GM18861 (cell line): ENCODE measurements around the gene RACGAP1.

ENCODE experiments used
- ATAC-seq: cut with Tn5 transposase; IDR thresholded peaks from one replicate; pipeline ENCODE4 v1.9.1; 2021; ENCODE audit not compliant: unreplicated experiment

The RACGAP1 gene

GRCh38 chr12:49945394-49946080, 79.8 kb downstream of the RACGAP1 start:
- ATAC-seq, result peak; percentile 76

- no peak for ATAC-seq
Observed at GRCh38 chr12:49944718-49945117, 80.6 kb downstream of the RACGAP1 start.

GRCh38 chr12:49944046-49944445, 81.2 kb downstream of the RACGAP1 start:
- no peak for ATAC-seq

GRCh38 chr12:49943625-49943960, 81.7 kb downstream of the RACGAP1 start:
- ATAC-seq, result no peak

- no peak for ATAC-seq
Observed at GRCh38 chr12:49942921-49943624, 82.2 kb downstream of the RACGAP1 start.

- ATAC-seq, result no peak
Observed at GRCh38 chr12:49942512-49942893, 82.8 kb downstream of the RACGAP1 start.

GRCh38 chr12:49941556-49942511, 83.5 kb downstream of the RACGAP1 start:
- no peak for ATAC-seq

- no peak for ATAC-seq
Observed at GRCh38 chr12:49939707-49940106, 85.6 kb downstream of the RACGAP1 start.

GRCh38 chr12:49939307-49939706, 86.0 kb downstream of the RACGAP1 start:
- ATAC-seq, result no peak
